H1 (cell line): ENCODE measurements around the gene IL5RA. TPM values are rescaled to one million over a fixed set of nuclear protein-coding genes. Genes with fewer than 3 reads are reported as not detected.

Experiments
- CTCF ChIA-PET: fragments of 300-600 bp; sonication (Branson Sonifier 250); formaldehyde crosslinking; loops from one replicate; lab custom pipeline; 2021; ENCODE audit not compliant: partially characterized antibody; lab: Charles Lee
- POLR2A ChIA-PET: fragments of 300-600 bp; sonication (Branson Sonifier 250); formaldehyde crosslinking; loops from one replicate; lab custom pipeline; 2021; ENCODE audit warnings: inconsistent platforms; ENCODE audit not compliant: partially characterized antibody; lab: Charles Lee
- DNase-seq, 2 experiments: peaks; one replicate each; pipeline versions ENCODE4 v3.0.0 to v3.0.0-alpha.2; 2010 to 2022; ENCODE audit warnings: low spot score in 2 of 2, low read depth in 1 of 2, mixed read lengths in 1 of 2
- FAIRE-seq: peaks from 2 replicates; lab custom pipeline; 2011; peaks lifted over from hg19 to GRCh38; lab: Jason Lieb, UNC
- H2AFZ ChIP-seq: 2 replicates; pipeline ENCODE4 v1.8.1; 2012; ENCODE audit warnings: low read length, inconsistent platforms
- H2AK5ac ChIP-seq: 2 replicates; pipeline ENCODE4 v1.6.1; 2013; ENCODE audit warnings: low read depth, low read length
- H2BK120ac ChIP-seq: replicated peaks from 2 replicates; pipeline ENCODE3; 2013; ENCODE audit warnings: low read depth, low read length, inconsistent platforms
- H2BK12ac ChIP-seq: 2 replicates; pipeline ENCODE4 v1.6.1; 2013; ENCODE audit warnings: low read depth, low read length
- H2BK15ac ChIP-seq: 2 replicates; pipeline ENCODE4 v1.6.1; 2013; ENCODE audit warnings: low read length
- H2BK20ac ChIP-seq: 2 replicates; pipeline ENCODE4 v1.6.1; 2013; ENCODE audit warnings: low read length
- H2BK5ac ChIP-seq: 2 replicates; pipeline ENCODE4 v1.6.1; 2013; ENCODE audit warnings: low read depth, low read length
- H3K14ac ChIP-seq: 2 replicates; pipeline ENCODE4 v1.6.1; 2013; ENCODE audit warnings: inconsistent platforms; ENCODE audit not compliant: insufficient read length
- H3K18ac ChIP-seq: 2 replicates; pipeline ENCODE4 v1.6.1; 2013; ENCODE audit warnings: low read length; ENCODE audit errors: extremely low read depth
- H3K23ac ChIP-seq: 2 replicates; pipeline ENCODE4 v1.6.1; 2013; ENCODE audit warnings: inconsistent platforms; ENCODE audit not compliant: insufficient read length
- H3K23me2 ChIP-seq: 2 replicates; pipeline ENCODE4 v1.6.1; 2013; ENCODE audit warnings: low read depth, low read length
- H3K27ac ChIP-seq: 2 replicates; pipeline ENCODE4 v1.6.1; 2011; ENCODE audit warnings: low read depth, low read length, inconsistent platforms
- H3K27me3 ChIP-seq, 4 experiments: replicated peaks in 1 of 4; 1 replicate in 1 of 4; 2 replicates in 3 of 4; pipeline versions ENCODE4 v1.6.1 to v1.8.1; 2011 to 2013; ENCODE audit warnings: low read length in 3 of 4, mild to moderate bottlenecking in 3 of 4, inconsistent platforms in 2 of 4, mixed read lengths in 2 of 4, moderate library complexity in 1 of 4; ENCODE audit not compliant: control insufficient read depth in 3 of 4, insufficient read depth in 3 of 4; ENCODE audit errors: extremely low read depth in 1 of 4
- H3K36me3 ChIP-seq, 4 experiments: 2 replicates each; pipeline versions ENCODE4 v1.6.1 to v1.8.1; 2011 to 2013; ENCODE audit warnings: mild to moderate bottlenecking in 4 of 4, low read length in 3 of 4, moderate library complexity in 2 of 4, control low read depth in 1 of 4, inconsistent platforms in 1 of 4; ENCODE audit not compliant: insufficient read depth in 4 of 4, control insufficient read depth in 2 of 4
- H3K4ac ChIP-seq: replicated peaks from 2 replicates; pipeline ENCODE3; 2013; ENCODE audit warnings: low read length, low read depth, mixed read lengths, inconsistent platforms; ENCODE audit not compliant: insufficient read length
- H3K4me1 ChIP-seq, 4 experiments: replicated peaks in 1 of 4; 1 replicate in 1 of 4; 2 replicates in 3 of 4; pipeline versions ENCODE4 v1.6.1 to v1.8.1; 2011 to 2013; ENCODE audit warnings: low read length in 3 of 4, inconsistent platforms in 2 of 4, mixed read lengths in 1 of 4; ENCODE audit not compliant: insufficient read depth in 4 of 4, control insufficient read depth in 3 of 4
- H3K4me2 ChIP-seq, 2 experiments: 2 replicates each; pipeline versions ENCODE4 v1.6.1 to v1.8.1; 2011 to 2013; ENCODE audit warnings: low read depth in 2 of 2, low read length in 2 of 2, control low read depth in 1 of 2, inconsistent platforms in 1 of 2, mild to moderate bottlenecking in 1 of 2; ENCODE audit not compliant: insufficient read depth in 1 of 2
- H3K4me3 ChIP-seq, 4 experiments: fragments of 200-600, 300-600 bp in 1 of 4; sonication (generic), shearing (Covaris generic), sonication (Bioruptor Twin) in 1 of 4; 2 replicates each; pipeline versions ENCODE4 v1.5.1 to v1.8.1; 2011 to 2016; ENCODE audit warnings: low read length in 4 of 4, low read depth in 3 of 4, control low read depth in 2 of 4, inconsistent platforms in 2 of 4, mild to moderate bottlenecking in 2 of 4, mixed read lengths in 1 of 4, moderate library complexity in 1 of 4; ENCODE audit not compliant: insufficient read depth in 2 of 4; ENCODE audit errors: extremely low read depth in 1 of 4
- H3K56ac ChIP-seq: replicated peaks from 2 replicates; pipeline ENCODE3; 2013; ENCODE audit warnings: low read depth, mild to moderate bottlenecking, mixed read lengths, low read length, inconsistent platforms; ENCODE audit not compliant: insufficient read length
- H3K79me1 ChIP-seq: 2 replicates; pipeline ENCODE4 v1.6.1; 2013; ENCODE audit warnings: low read depth, low read length, control low read depth
- H3K79me2 ChIP-seq, 2 experiments: 2 replicates each; pipeline versions ENCODE4 v1.6.1 to v1.8.1; 2012 to 2013; ENCODE audit warnings: low read length in 2 of 2, mild to moderate bottlenecking in 2 of 2, inconsistent platforms in 1 of 2; ENCODE audit not compliant: insufficient read depth in 2 of 2, control insufficient read depth in 1 of 2
- H3K9ac ChIP-seq, 4 experiments: replicated peaks in 1 of 4; 1 replicate in 1 of 4; 2 replicates in 3 of 4; pipeline versions ENCODE4 v1.6.1 to v1.8.1; 2011 to 2013; ENCODE audit warnings: low read depth in 3 of 4, low read length in 3 of 4, control low read depth in 2 of 4, mild to moderate bottlenecking in 2 of 4, moderate library complexity in 2 of 4, inconsistent platforms in 1 of 4; ENCODE audit errors: extremely low read depth in 1 of 4
- H3K9me3 ChIP-seq, 2 experiments: 2 replicates each; pipeline versions ENCODE4 v1.6.1 to v1.8.1; 2012 to 2013; ENCODE audit warnings: mild to moderate bottlenecking in 2 of 2, moderate library complexity in 2 of 2, control low read depth in 1 of 2, inconsistent platforms in 1 of 2, low read depth in 1 of 2, low read length in 1 of 2, mixed read lengths in 1 of 2; ENCODE audit not compliant: insufficient read depth in 2 of 2
- H4K20me1 ChIP-seq, 2 experiments: replicated peaks in 1 of 2; 2 replicates each; pipeline versions ENCODE3 to v1.8.1; 2011 to 2013; ENCODE audit warnings: inconsistent platforms in 2 of 2, low read length in 2 of 2, mild to moderate bottlenecking in 1 of 2; ENCODE audit not compliant: insufficient read depth in 2 of 2, control insufficient read depth in 1 of 2
- H4K5ac ChIP-seq: 2 replicates; pipeline ENCODE4 v1.6.1; 2013; ENCODE audit warnings: low read length, low read depth, mixed read lengths, inconsistent platforms; ENCODE audit not compliant: insufficient read length
- H4K8ac ChIP-seq: 2 replicates; pipeline ENCODE4 v1.8.0; 2013; ENCODE audit warnings: mild to moderate bottlenecking, moderate library complexity, low read length, inconsistent platforms; ENCODE audit not compliant: insufficient read depth; ENCODE audit errors: extremely low read depth
- H4K91ac ChIP-seq: replicated peaks from 2 replicates; pipeline ENCODE3; 2013; ENCODE audit warnings: low read length, mixed read lengths, inconsistent platforms; ENCODE audit not compliant: insufficient read length
- ASH2L ChIP-seq: fragments of 200-600, 300-600 bp; sonication (generic); IDR thresholded peaks from one replicate; pipeline ENCODE4 v1.7.1; 2017; ENCODE audit warnings: low read length
- CBX8 ChIP-seq: fragments of 300-800, 300-1000 bp; sonication (generic); IDR thresholded peaks from 2 replicates; pipeline ENCODE4 v1.7.1; 2016; ENCODE audit warnings: low read depth, low read length, borderline replicate concordance
- CEBPB ChIP-seq: IDR thresholded peaks from 2 replicates; pipeline ENCODE4 v1.6.1; 2012; ENCODE audit warnings: low read depth, low read length
- CHD2 ChIP-seq: IDR thresholded peaks from 2 replicates; pipeline ENCODE4 v1.6.1; 2012; ENCODE audit warnings: low read length, improper control_type of control experiment
- CREB1 ChIP-seq: IDR thresholded peaks from 2 replicates; pipeline ENCODE4 v1.6.1; 2012; ENCODE audit warnings: inconsistent platforms
- GABPA ChIP-seq: IDR thresholded peaks from 2 replicates; pipeline ENCODE4 v1.6.1; 2011; ENCODE audit warnings: mild to moderate bottlenecking, low read length, moderate library complexity, borderline replicate concordance; ENCODE audit not compliant: insufficient read depth
- KDM4A ChIP-seq: IDR thresholded peaks from one replicate; pipeline ENCODE4 v1.7.1; 2012; ENCODE audit warnings: low read depth, mild to moderate bottlenecking, moderate library complexity, low read length, inconsistent platforms; ENCODE audit not compliant: severe bottlenecking
- NRF1 ChIP-seq: IDR thresholded peaks from 2 replicates; pipeline ENCODE4 v1.6.1; 2011; ENCODE audit warnings: mild to moderate bottlenecking, low read depth, low read length, improper control_type of control experiment
- POLR2A ChIP-seq, 2 experiments: IDR thresholded peaks; 1 replicate in 1 of 2; 2 replicates in 1 of 2; pipeline ENCODE4 v1.6.1; 2011; ENCODE audit warnings: low read depth in 2 of 2, low read length in 2 of 2, mild to moderate bottlenecking in 2 of 2; ENCODE audit errors: control extremely low read depth in 1 of 2
- RXRA ChIP-seq: IDR thresholded peaks from 2 replicates; pipeline ENCODE4 v1.6.1; 2011; ENCODE audit warnings: low read depth, mild to moderate bottlenecking, low read length, moderate library complexity; ENCODE audit not compliant: insufficient read depth
- SP4 ChIP-seq: IDR thresholded peaks from 2 replicates; pipeline ENCODE4 v1.6.1; 2012; ENCODE audit warnings: low read length, inconsistent platforms
- SUZ12 ChIP-seq: fragments of 200-600 bp; sonication (generic); IDR thresholded peaks from 2 replicates; pipeline ENCODE4 v1.6.1; 2012; ENCODE audit warnings: mild to moderate bottlenecking, inconsistent platforms, low read length, moderate library complexity, mixed read lengths
- TCF12 ChIP-seq: IDR thresholded peaks from 2 replicates; pipeline ENCODE4 v1.6.1; 2011; ENCODE audit warnings: low read depth, mild to moderate bottlenecking, low read length
- TEAD4 ChIP-seq: IDR thresholded peaks from 2 replicates; pipeline ENCODE4 v1.6.1; 2012; ENCODE audit warnings: low read depth, low read length, inconsistent platforms, mixed read lengths
- WGBS, 2 experiments: shearing (Covaris generic) in 1 of 2; methylation state at CpG; one replicate each; pipeline versions ENCODE4 v1.1.6 to v1.1.7; 2013 to 2015; ENCODE audit warnings: low lambda C conversion rate in 2 of 2, mixed read lengths in 2 of 2, inconsistent platforms in 1 of 2, low coverage in 1 of 2, missing lambda C conversion rate in 1 of 2; ENCODE audit not compliant: insufficient replicate concordance in 2 of 2, insufficient coverage in 1 of 2, insufficient read length in 1 of 2; ENCODE audit errors: extremely low coverage in 1 of 2, missing lambda C conversion rate in 1 of 2; 5-methylcytosine and 5-hydroxymethylcytosine counted together
- polyA plus RNA-seq, 7 experiments: library from polyadenylated mRNA; depleted of rRNA in 3 of 7; stranded (reverse) in 5 of 7; unstranded in 2 of 7; fragments of >200 nt in 5 of 7; fragments of 200-250 nt in 2 of 7; gene quantifications; 1 replicate in 5 of 7; 2 replicates in 1 of 7; 4 replicates in 1 of 7; pipeline versions ENCODE4 v1.2.1 to v1.2.3, GENCODE V29; 2011 to 2013; ENCODE audit warnings: missing spikeins in 2 of 7, mixed read lengths in 2 of 7
- total RNA-seq: library from RNA; stranded (reverse); fragmentation: NEBNext Ultra II Directional; extraction: Animal tissue kit (Norgen Biotek cat#: 25700); gene quantifications from 2 replicates; pipeline ENCODE4 v1.2.1, GENCODE V29; 2021
- TF ChIP-seq, protein P1 (sequence below): IDR thresholded peaks from 2 replicates; pipeline ENCODE4 v1.6.1; 2011; ENCODE audit warnings: low read length, improper control_type of control experiment

Gene IL5RA
- total and polyA plus RNA-seq, 2 of the 8 experiments (the other 6 are each of a cell fraction or from before 2014, with no cell fraction given): not detected

DNA sequence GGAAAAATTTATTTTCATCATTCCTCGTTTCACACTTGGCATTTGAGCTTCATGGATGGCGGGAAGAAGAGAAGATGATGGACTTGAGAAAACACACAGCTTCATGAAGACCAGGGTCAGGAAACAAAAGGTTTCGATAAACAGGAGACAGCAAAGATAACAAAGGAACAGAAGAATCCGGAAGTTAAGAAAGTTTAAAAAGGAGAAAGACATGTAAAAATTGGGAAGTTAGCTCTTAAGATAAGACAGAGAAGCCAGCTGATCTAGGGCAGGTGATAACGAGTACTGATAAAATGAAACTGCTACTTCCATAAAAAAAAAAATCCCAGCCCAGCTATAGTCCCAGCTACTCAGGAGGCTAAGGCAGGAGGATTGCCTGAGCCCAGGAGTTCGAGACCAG is 23.9 kb downstream of the IL5RA start:
- no peaks in the 10 kb centered on the region for H3K36me3 ChIP-seq
- no peaks in the 10 kb centered on the region for H3K23me2 ChIP-seq
- H3K27ac ChIP-seq: no peak overlapping the region
- FAIRE-seq (no peak), DNase-seq (no peak)
- no peak overlapping the region for H2AFZ ChIP-seq
- H4K8ac ChIP-seq: no peak overlapping the region
- H3K4me3 ChIP-seq: no peak overlapping the region
- H2BK15ac ChIP-seq: no peak overlapping the region
- H3K4me2 ChIP-seq: no peak overlapping the region
- ChIA-PET CTCF (interaction anchor here (0.6 kb wide), 1 partner anchor 515 kb away, joined by 5 read pairs; no protein-coding TSS in a partner anchor), POLR2A (interaction anchor here (1.3 kb wide), 1 partner anchor 9 kb away, joined by 3 read pairs; no protein-coding TSS in a partner anchor)
- no peak overlapping the region for H4K91ac ChIP-seq
- H2BK20ac ChIP-seq: no peak overlapping the region
- no peak overlapping the region for H3K18ac ChIP-seq
- H3K9ac ChIP-seq: no peak overlapping the region
- H3K56ac ChIP-seq: no peak overlapping the region
- H2BK5ac ChIP-seq: no peak overlapping the region
- no peak overlapping the region for H3K4ac ChIP-seq
- H3K14ac ChIP-seq: no peak overlapping the region
- H3K79me1 ChIP-seq: no peaks in the 10 kb centered on the region
- 94% methylated on average over 6 of the region's 6 CpGs; no CpG with 5 or more reads in 1 of the 2 experiments for WGBS, 2 experiments
- peaks cover 0 to 6% (median 2%) of the 10 kb centered on the region in 4 experiments; a peak in 3 of 7 replicates for H3K4me1 ChIP-seq
- H4K5ac ChIP-seq: no peak overlapping the region
- no peaks in the 10 kb centered on the region for H3K79me2 ChIP-seq
- no peaks in the 10 kb centered on the region for H4K20me1 ChIP-seq
- no peak overlapping the region for H2BK120ac ChIP-seq
- H3K23ac ChIP-seq: no peak overlapping the region
- no peak overlapping the region for H2BK12ac ChIP-seq
- H3K9me3 ChIP-seq: no peaks in the 10 kb centered on the region
- H3K27me3 ChIP-seq: no peaks in the 10 kb centered on the region
- no peak overlapping the region for H2AK5ac ChIP-seq
- TF ChIP-seq TCF12 (no peak), POLR2A (IDR thresholded peaks at IDR 0.05; ENCODE audit: control extremely low read depth in 1 of 2, low read depth in 2 of 2, low read length in 2 of 2) (no peak), RXRA (no peak), ASH2L (no peak), CREB1 (no peak), NRF1 (no peak), CEBPB (no peak), KDM4A (no peak), CHD2 (no peak), SP4 (no peak), CBX8 (no peak), GABPA (no peak), SUZ12 (no peak), TEAD4 (no peak)
- TF ChIP-seq, protein P1, sequence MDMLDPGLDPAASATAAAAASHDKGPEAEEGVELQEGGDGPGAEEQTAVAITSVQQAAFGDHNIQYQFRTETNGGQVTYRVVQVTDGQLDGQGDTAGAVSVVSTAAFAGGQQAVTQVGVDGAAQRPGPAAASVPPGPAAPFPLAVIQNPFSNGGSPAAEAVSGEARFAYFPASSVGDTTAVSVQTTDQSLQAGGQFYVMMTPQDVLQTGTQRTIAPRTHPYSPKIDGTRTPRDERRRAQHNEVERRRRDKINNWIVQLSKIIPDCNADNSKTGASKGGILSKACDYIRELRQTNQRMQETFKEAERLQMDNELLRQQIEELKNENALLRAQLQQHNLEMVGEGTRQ: no peak
